NB4 (cell line): ENCODE measurements around the gene AJUBA.

ENCODE experiments used
- CTCF ChIP-seq: IDR thresholded peaks from one replicate; pipeline ENCODE4 v1.5.1; 2012; ENCODE audit warnings: low read depth, low read length
- POLR2A ChIP-seq: IDR thresholded peaks from 2 replicates; pipeline ENCODE4 v1.6.1; 2011; ENCODE audit warnings: mild to moderate bottlenecking; ENCODE audit not compliant: insufficient read length; ENCODE audit errors: extremely low read depth

- no peak for TF ChIP-seq CTCF
- no peak for TF ChIP-seq POLR2A
These were observed 60.1 kb downstream of the AJUBA start for GRCh38 chr14:22922294-22922693.
